Activated CD4-positive, alpha-beta T cell treated with anti-CD3 and anti-CD28 coated beads, Interleukin-10, Interleukin-2, amounts not matched to agents 100 ng/mL and 50 ng/mL, durations not matched to agents 16 hours and 8 hours (primary cell): ENCODE data around the gene EVA1C.
A peak's percentile ranks its signal among the peaks of the same experiment; 100 is the strongest.
"Not testable (repeated sequence)": the region's sequence is repeated elsewhere in the genome, so short reads cannot be mapped to it uniquely, and the experiment has no call there.

Experiments used
- DNase-seq: peaks from one replicate; pipeline ENCODE4 v3.0.0-alpha.2; 2020

The EVA1C gene

GRCh38 chr21:32412162-32413014 lies at the start of gene EVA1C:
Gene EVA1C (plus strand): TSS chr21:32412706. CDS start chr21:32412854, 148 bp downstream.
- peak; percentile 71 for DNase-seq

GRCh38 chr21:32364387-32364786 lies 48.1 kb upstream of the EVA1C start:
- DNase-seq = no peak

- no peak for DNase-seq
Observed at GRCh38 chr21:32364796-32365195, 47.7 kb upstream of the EVA1C start.

- no peak for DNase-seq
Observed at GRCh38 chr21:32366191-32366590, 46.3 kb upstream of the EVA1C start.

- no peak for DNase-seq
Observed at GRCh38 chr21:32367158-32367557, 45.3 kb upstream of the EVA1C start.

- no peak for DNase-seq
Observed at GRCh38 chr21:32368386-32368785, 44.1 kb upstream of the EVA1C start.

GRCh38 chr21:32368961-32369360 lies 43.5 kb upstream of the EVA1C start:
- DNase-seq = not testable (repeated sequence)

GRCh38 chr21:32370998-32371766 lies 41.3 kb upstream of the EVA1C start:
- no peak for DNase-seq

- DNase-seq = peak; percentile 24
Observed at GRCh38 chr21:32371913-32372314, 40.6 kb upstream of the EVA1C start.

- DNase-seq = no peak
Observed at GRCh38 chr21:32372755-32373154, 39.8 kb upstream of the EVA1C start.

GRCh38 chr21:32377506-32377905 lies 35.0 kb upstream of the EVA1C start:
- no peak for DNase-seq

GRCh38 chr21:32377991-32378390 lies 34.5 kb upstream of the EVA1C start:
- no peak for DNase-seq

GRCh38 chr21:32378956-32379355 lies 33.5 kb upstream of the EVA1C start:
- DNase-seq = no peak

- DNase-seq = no peak
Observed at GRCh38 chr21:32380940-32381339, 31.6 kb upstream of the EVA1C start.

GRCh38 chr21:32381571-32381970 lies 30.9 kb upstream of the EVA1C start:
- no peak for DNase-seq

- no peak for DNase-seq
Observed at GRCh38 chr21:32382108-32382644, 30.3 kb upstream of the EVA1C start.

GRCh38 chr21:32383812-32384211 lies 28.7 kb upstream of the EVA1C start:
- DNase-seq = no peak

- peak; percentile 15 for DNase-seq
Observed at GRCh38 chr21:32386195-32386870, 26.2 kb upstream of the EVA1C start.

- DNase-seq = no peak
Observed at GRCh38 chr21:32387151-32387550, 25.4 kb upstream of the EVA1C start.

GRCh38 chr21:32388306-32388705 lies 24.2 kb upstream of the EVA1C start:
- DNase-seq = no peak

- no peak for DNase-seq
Observed at GRCh38 chr21:32389337-32390015, 23.0 kb upstream of the EVA1C start.

GRCh38 chr21:32390537-32391224 lies 21.8 kb upstream of the EVA1C start:
- DNase-seq = not testable (repeated sequence)
